Coronary artery (tissue), 2 donors: Measurements from ENCODE around the gene PRX.
A peak's percentile ranks its signal among the peaks of the same experiment; 100 is the strongest.
"Not testable (repeated sequence)": the region's sequence is repeated elsewhere in the genome, so short reads cannot be mapped to it uniquely, and the experiment has no call there.

Experiments
- DNase-seq: peaks from one replicate; pipeline ENCODE4 v3.0.0-alpha.2; 2017; ENCODE audit warnings: low spot score
- H3K27ac ChIP-seq, 2 donors: fragments of 200-600 bp; sonication (generic); one replicate each; pipeline ENCODE4 v1.5.1; 2016 to 2019
- H3K4me3 ChIP-seq: fragments of 200-600 bp; sonication (generic); 2 replicates; pipeline ENCODE4 v1.5.1; 2016; ENCODE audit warnings: mild to moderate bottlenecking, moderate library complexity
- CTCF ChIP-seq: fragments of 200-600 bp; sonication (generic); IDR thresholded peaks from one replicate; pipeline ENCODE4 v1.5.1; 2019; ENCODE audit warnings: antibody characterized with exemption

PRX gene

GRCh38 chr19:40411958-40412499 lies 1.1 kb downstream of the PRX start:
- no peak for TF ChIP-seq CTCF
- H3K27ac ChIP-seq = peak overlapping the region in 1 of 2 donors; percentile 51
- no peak overlapping the region for H3K4me3 ChIP-seq
- no peak for DNase-seq

- TF ChIP-seq CTCF = no peak
- H3K27ac ChIP-seq = peak overlapping the region in 1 of 2 donors; percentile 51
- no peak for DNase-seq
- no peak overlapping the region for H3K4me3 ChIP-seq
These were observed 1.9 kb downstream of the PRX start for GRCh38 chr19:40411125-40411842.

DNA sequence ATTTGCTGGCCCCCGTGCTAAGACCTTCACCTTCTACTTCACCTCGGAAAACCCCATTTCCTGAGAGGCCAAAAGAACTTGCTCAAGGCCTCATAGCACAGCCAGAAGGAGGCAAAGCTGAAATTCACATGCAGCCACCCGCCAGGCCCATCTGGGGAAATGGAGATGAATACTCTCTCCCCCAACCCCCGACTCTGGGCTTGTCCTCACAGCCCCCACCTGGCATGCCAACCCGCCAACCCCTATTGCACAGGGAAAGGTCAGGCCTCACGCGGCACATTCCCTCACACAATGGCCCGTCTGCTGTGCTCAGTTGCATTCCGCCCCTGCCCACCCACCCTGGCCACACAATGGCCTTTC lies 3.2 kb downstream of the PRX start:
- no peak for DNase-seq
- H3K4me3 ChIP-seq = no peak overlapping the region
- no peak overlapping the region for H3K27ac ChIP-seq
- TF ChIP-seq CTCF = no peak

GRCh38 chr19:40408598-40408925 lies 4.6 kb downstream of the PRX start:
- not testable (repeated sequence) for H3K4me3 ChIP-seq, DNase-seq, H3K27ac ChIP-seq

DNA sequence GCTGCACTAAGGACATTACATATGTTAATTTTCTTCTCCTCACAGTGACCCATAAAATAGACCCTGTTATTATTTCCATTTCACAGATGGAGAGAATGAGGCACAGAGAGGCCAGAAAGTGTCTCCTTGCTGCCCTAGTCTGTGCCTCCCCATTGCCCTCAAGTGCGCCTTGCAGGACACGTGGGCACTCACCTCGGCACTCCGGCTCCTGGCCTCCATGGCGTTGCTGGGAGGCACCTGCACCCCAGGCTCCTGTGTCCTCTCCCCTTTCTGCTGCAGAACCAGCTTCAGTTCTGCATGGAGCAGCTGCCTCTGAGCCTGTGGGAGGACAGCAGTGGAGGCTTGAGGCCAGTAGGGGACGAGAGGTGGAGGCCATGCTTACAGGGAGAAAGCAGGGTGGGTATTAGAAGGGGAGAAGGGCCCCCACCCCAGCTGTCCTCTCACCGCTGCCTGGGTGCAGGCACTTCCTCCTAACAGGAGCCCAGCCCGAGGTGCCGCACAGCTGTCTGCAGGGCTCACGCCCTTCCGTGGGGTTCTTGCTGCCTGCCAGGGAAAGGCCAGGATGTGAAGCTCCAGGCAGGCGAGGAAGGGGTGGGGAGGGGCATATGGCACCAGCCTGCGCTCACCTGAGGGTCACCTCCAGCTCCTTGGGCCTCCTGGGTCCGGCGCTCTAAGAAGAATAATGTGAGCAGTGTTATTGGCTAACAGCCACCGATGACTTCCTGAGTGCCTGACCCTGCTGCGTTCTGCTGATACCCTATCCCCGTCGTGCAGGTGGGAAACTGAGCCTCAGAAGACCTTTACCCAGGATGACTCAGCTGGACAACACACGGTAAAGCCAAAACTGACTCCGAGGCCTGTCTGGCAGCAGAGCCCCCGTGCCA lies 5.2 kb downstream of the PRX start:
- TF ChIP-seq CTCF = no peak

DNA sequence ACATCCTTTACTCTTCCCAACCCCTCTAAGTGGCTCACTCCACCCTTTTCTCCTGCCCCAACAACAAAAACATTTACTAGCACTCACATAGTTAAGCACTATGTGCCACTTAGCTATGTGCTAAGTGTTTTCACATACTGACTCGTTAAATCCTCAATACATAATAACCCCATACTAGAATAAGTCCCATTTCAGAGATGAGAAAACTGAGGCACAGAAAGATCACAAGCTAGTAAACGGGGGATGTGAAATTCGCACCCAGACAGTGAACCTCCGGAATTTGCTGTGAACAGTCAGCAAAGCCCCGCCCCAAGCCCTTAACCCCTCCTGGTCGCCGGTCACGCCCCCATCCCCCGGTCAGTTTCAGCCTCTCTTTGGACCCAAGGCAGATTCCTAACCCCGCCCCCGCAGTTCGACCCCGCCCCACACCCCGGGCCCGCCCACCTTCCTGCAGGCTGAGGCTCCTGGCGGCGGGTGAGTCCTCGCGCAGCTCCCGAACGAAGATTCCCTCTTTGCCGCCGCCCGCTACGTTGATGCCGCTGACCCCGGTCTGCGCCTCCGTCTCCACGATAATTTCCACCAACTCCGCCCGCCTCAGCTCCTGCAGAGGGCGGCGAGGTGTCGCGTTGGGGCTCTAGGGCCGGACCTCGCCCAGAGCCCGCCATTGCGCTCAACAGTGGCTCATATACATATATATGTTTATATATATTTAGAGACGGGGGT lies 9.8 kb downstream of the PRX start:
- peak; percentile 93 for DNase-seq
- H3K27ac ChIP-seq = peak overlapping the region; percentile 48 to 93
- TF ChIP-seq CTCF = no peak

More for the DNA sequence above, 5.2 kb downstream of the PRX start:
- no peak for DNase-seq
- no peak overlapping the region for H3K27ac ChIP-seq
- no peak overlapping the region for H3K4me3 ChIP-seq

DNA sequence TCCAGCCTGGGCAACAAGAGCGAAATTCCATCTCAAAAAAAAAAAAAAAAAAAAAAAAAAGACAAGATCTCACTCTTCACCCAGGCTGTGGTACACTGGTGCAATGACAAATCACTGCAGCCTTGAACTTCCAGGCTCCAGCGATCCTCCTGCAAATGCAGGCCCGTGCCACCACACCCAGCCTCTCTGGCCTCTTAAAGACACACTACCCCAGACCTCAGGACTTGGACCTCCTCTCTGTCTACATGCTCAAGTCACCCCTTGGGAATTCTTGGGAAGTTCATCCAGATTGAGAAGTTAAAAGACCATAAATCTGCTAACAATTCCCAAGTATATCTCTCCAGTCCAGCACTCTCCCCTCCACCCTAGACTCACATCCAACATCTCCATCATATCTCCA lies 12.6 kb downstream of the PRX start:
- Histone ChIP-seq H3K27ac (no peak overlapping the region), H3K4me3 (no peak overlapping the region)
- TF ChIP-seq CTCF = no peak
- no peak for DNase-seq

More for the DNA sequence above, 9.8 kb downstream of the PRX start:
- peak overlapping the region; percentile 74 for H3K4me3 ChIP-seq
